Measurements from ENCODE around the gene TXNRD2. TPM values are rescaled to one million over a fixed set of nuclear protein-coding genes. Genes with fewer than 3 reads are reported as not detected.

The TXNRD2 gene
- total RNA-seq, 1 experiment from 2014 or later: 17.2 TPM

DNA sequence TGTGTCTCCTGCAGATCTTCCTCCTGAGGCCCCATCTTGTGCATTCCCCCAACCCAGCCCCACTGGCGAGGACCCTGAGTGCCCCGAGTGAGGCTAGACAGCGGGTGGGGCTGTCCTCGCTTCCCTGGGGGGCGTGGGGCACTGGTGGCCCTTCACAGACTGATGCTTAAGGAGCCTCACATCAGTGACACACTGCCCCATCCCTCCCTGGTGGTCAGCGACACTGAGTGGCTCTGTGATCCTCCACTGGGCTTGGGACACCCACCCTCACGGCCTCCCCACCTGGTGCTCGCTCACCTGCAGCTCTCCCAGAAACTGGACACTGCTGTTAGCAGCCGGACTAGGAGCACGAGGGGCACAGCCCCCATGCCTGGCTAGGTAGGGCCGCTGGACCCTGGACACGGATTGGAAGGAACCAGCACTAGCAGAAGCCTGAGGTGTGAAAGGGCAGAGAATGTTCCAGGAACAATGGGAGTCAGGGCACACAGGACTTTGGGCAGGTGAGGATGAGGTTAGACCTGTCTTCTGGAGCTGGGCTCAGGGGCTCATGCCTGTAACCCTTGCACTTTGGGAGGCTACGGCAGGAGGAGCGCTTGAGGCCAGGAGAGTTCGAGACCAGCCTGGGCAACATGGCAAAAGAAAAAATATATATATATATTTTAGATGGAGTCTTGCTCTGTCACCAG lies 23.2 kb upstream of the TXNRD2 start:
- Histone ChIP-seq H3K9me3 (replicated peaks) (no peaks in the 10 kb centered on the region), H3K4me3 (no peak overlapping the region), H3K4me1 (peaks cover 4% of the 10 kb centered on the region), H3K27ac (no peak overlapping the region), H3K36me3 (peaks cover 18% of the 10 kb centered on the region), H3K27me3 (no peaks in the 10 kb centered on the region)
- DNase-seq: no peak

DNA sequence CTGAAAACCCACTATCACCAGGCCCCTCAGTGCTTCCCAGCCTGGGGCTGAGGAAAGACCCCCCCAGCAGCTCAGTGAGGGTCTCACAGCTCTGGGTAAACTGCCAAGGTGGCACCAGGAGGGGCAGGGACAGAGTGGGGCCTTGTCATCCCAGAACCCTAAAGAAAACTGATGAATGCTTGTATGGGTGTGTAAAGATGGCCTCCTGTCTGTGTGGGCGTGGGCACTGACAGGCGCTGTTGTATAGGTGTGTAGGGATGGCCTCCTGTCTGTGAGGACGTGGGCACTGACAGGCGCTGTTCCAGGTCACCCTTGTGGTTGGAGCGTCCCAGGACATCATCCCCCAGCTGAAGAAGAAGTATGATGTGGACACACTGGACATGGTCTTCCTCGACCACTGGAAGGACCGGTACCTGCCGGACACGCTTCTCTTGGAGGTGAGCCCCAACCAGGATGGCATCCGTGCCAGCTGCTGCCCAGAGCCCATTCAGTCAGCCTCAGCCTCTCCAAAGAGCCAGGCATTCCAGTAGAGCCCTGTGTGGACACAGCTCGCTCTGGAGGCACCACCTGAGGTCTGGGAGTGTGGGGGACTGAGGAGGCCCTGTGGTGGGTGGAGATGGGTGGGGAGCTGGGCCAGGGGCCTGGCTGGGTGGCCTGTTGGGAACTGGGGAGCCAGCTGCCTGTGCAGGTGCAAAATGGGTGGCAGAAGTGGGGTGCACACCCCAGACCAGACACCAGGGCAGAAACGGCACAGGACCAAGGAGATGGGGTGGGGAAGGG lies 22.4 kb upstream of the TXNRD2 start:
- DNase-seq: no peak
- Histone ChIP-seq H3K4me3 (no peak overlapping the region), H3K36me3 (peaks cover 17% of the 10 kb centered on the region), H3K9me3 (replicated peaks) (no peaks in the 10 kb centered on the region), H3K27ac (no peak overlapping the region), H3K4me1 (peaks cover 5% of the 10 kb centered on the region), H3K27me3 (no peaks in the 10 kb centered on the region)

DNA sequence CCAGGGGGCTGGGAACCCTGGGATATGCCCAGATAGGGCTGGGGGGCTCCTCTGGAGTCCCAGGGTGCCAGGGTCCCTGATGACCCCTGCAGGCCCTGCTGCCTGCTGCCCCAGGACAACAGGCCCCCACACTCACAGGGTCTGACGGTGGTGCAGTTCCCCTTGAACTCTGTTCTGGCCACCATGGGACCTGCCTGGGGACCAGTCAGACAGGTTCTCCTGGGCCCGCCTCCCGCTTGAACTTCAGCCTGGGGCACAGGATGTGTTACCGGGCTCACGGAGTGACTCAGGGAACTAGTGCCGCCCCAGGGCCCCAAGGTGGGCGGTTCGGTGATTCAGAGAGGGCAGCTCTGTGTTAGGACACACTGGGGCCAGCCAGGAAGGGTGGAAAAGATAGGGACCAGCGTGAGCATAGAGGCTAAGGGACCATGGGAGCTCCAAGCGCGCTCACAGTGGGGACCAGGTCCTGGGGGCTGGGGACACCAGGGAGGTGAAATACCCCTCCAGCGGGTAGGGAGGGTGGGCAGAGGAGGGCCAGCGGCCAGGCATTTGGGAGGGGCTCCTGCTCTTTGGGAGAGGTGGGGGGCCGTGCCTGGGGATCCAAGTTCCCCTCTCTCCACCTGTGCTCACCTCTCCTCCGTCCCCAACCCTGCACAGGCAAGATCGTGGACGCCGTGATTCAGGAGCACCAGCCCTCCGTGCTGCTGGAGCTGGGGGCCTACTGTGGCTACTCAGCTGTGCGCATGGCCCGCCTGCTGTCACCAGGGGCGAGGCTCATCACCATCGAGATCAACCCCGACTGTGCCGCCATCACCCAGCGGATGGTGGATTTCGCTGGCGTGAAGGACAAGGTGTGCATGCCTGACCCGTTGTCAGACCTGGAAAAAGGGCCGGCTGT lies 21.5 kb upstream of the TXNRD2 start:
- peaks cover 11% of the 10 kb centered on the region for H3K4me1 ChIP-seq
- no peak for DNase-seq

DNA sequence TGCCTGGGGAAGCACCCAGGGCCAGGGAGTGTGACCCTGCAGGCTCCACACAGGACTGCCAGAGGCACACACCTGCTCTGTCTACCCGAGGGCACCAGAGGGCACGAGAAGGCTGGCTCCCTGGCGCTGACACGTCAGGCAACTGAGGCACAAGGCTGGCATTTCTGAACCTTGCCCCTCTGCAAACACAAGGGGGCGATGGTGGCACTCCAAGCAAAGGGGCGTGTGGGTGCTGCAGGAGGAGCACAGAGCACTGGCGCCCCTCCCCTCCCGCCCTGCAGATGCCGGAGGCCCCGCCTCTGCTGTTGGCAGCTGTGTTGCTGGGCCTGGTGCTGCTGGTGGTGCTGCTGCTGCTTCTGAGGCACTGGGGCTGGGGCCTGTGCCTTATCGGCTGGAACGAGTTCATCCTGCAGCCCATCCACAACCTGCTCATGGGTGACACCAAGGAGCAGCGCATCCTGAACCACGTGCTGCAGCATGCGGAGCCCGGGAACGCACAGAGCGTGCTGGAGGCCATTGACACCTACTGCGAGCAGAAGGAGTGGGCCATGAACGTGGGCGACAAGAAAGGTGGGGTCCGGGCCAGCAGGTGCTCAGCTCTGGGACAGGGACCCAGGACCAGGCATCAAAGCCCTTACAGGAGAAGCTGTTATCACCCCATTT lies 20.8 kb upstream of the TXNRD2 start:
- Histone ChIP-seq H3K27ac (no peak overlapping the region), H3K9me3 (replicated peaks) (no peaks in the 10 kb centered on the region), H3K27me3 (no peaks in the 10 kb centered on the region), H3K36me3 (peaks cover 10% of the 10 kb centered on the region; the same call in 1 of the 2 replicates), H3K4me1 (peaks cover 12% of the 10 kb centered on the region), H3K4me3 (no peak overlapping the region)
- peak; percentile 81 to 86 for DNase-seq

More for the DNA sequence above, 21.5 kb upstream of the TXNRD2 start:
- H3K36me3 ChIP-seq: peaks cover 11% of the 10 kb centered on the region; the same call in 1 of the 2 replicates
- no peaks in the 10 kb centered on the region for H3K9me3 ChIP-seq (replicated peaks)
- H3K27me3 ChIP-seq: no peaks in the 10 kb centered on the region
- H3K4me3 ChIP-seq: no peak overlapping the region
- H3K27ac ChIP-seq: no peak overlapping the region

DNA sequence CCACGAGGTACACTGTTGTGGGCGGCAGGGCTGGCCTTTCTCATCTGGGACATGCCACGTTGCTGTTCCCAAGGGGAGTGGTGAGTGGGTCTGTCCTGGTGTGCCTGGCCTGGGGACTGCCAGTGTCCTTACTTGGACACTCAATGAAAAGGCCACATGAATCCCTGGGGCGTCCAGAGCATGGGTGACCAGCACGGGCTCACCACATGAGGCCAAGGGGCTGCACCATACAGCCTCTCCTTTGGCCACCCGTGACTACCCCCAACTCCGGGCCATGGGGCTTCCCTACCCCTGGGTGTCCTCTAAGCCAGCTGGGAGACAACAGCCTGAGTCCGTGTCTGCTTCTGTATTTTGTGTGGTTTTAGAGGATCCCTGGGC lies 20.2 kb upstream of the TXNRD2 start:
- Histone ChIP-seq H3K9me3 (replicated peaks) (no peaks in the 10 kb centered on the region), H3K36me3 (peaks cover 6% of the 10 kb centered on the region; the same call in 1 of the 2 replicates), H3K4me1 (peaks cover 12% of the 10 kb centered on the region), H3K27ac (no peak overlapping the region), H3K27me3 (no peaks in the 10 kb centered on the region), H3K4me3 (no peak overlapping the region)
- DNase-seq: no peak

DNA sequence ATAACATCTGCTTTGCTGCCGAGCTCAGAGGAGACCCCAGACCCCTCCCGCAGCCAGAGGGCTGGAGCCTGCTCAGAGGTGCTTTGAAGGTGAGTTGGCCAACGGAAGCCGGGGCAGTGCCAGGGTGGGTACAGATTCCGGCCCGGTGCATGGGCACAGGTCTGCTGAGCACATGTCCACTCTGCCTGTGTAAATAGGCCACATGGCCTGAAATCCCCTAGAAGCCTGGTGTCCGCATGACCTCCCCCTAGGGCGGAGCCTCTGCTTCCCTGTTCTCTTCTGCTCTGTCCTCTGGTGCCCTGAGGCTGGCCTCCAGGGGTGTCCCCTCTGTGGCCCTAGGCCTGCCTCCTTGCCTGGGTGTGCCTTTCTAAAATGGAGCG lies 19.6 kb upstream of the TXNRD2 start:
- H3K27ac ChIP-seq: no peak overlapping the region
- no peak overlapping the region for H3K4me3 ChIP-seq
- no peak for DNase-seq
- H3K27me3 ChIP-seq: no peaks in the 10 kb centered on the region
- H3K9me3 ChIP-seq (replicated peaks): no peaks in the 10 kb centered on the region
- peaks cover 6% of the 10 kb centered on the region; the same call in 1 of the 2 replicates for H3K36me3 ChIP-seq
- H3K4me1 ChIP-seq: peaks cover 12% of the 10 kb centered on the region

DNA sequence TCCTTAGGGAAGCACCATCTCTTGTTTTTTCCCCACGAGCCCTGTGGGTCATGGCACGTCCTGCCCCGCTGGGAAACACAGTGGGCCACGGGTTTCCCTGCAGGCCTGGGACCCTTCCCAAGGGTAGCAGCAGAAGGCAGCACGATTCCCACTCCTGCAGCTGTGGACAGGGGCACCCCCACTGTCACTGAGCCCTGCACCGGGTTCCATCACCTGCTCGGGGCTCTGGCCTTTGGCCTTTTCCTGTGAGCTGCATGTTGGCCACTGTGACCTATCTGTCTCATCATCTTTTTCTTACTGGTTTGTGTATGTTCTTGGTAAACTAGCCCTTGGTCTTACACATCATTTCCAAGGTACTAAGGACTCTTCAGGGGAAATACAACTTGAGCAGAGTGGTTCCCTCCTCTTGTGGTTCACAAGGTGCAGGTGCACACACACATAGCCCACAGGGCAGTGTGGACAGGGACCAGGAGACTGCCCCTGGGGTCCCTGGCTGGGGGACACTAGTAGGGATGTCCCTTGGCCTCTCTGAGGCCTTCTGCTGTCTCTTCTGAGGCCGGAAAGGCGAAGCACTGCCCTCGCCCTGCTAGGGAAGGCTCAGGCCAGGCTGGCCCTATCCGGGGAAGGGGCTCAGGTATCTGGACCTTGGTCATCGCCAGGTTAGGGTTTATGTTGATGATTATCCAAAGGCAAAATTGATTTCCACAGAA lies 19.0 kb upstream of the TXNRD2 start:
- no peaks in the 10 kb centered on the region for H3K27me3 ChIP-seq
- H3K4me1 ChIP-seq: peaks cover 8% of the 10 kb centered on the region; the same call in 1 of the 2 replicates
- H3K4me3 ChIP-seq: no peak overlapping the region
- no peaks in the 10 kb centered on the region for H3K9me3 ChIP-seq (replicated peaks)
- no peak overlapping the region for H3K27ac ChIP-seq
- H3K36me3 ChIP-seq: peaks cover 6% of the 10 kb centered on the region; the same call in 1 of the 2 replicates
- no peak for DNase-seq

DNA sequence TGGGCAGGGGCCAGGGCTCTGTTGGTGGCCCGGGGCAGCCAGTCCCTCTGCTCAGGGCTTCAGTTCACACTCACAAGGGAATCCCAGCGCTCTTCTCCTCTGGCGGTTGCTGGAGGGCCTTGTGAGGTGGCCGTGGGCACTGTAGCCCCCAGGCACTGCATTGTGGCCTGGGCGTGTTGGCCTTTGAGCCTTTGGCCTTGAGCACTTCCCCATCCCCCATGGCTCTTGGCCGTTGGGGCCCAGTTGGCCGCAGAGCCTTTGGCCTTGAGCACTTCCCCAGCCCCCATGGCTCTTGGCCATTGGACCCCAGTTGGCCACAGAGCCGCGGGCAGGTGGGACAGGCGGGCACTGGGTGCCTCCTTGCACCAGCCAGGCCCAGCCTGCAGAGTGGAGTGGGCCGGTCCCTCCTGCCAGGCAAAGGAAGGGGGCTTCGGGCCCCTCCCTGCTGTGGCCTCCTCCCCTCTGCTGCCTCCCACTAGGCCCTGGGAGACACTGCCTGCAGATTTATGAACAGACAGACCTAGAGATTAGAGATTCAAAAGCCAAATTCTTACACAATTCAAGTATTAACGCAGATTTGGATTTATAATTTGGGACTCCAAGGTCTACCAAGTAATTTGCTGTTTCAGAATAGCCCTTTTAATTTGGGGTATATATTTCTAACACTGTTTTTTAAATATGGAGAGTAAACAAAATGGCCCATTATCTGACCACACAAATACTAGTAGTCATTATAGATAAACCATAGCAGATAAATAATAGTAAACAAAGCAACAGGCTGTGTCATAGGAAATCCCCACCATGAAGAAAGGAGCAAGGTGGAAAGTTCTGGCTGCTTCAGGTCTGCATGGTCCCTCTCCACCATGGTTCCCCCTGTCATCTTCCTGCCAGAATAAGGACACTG lies 18.2 kb upstream of the TXNRD2 start:
- DNase-seq: no peak
- H3K27me3 ChIP-seq: no peaks in the 10 kb centered on the region
- H3K9me3 ChIP-seq (replicated peaks): no peaks in the 10 kb centered on the region
- no peak overlapping the region for H3K27ac ChIP-seq
- peaks cover 6% of the 10 kb centered on the region; the same call in 1 of the 2 replicates for H3K36me3 ChIP-seq
- peaks cover 8% of the 10 kb centered on the region; the same call in 1 of the 2 replicates for H3K4me1 ChIP-seq
- no peak overlapping the region for H3K4me3 ChIP-seq

DNA sequence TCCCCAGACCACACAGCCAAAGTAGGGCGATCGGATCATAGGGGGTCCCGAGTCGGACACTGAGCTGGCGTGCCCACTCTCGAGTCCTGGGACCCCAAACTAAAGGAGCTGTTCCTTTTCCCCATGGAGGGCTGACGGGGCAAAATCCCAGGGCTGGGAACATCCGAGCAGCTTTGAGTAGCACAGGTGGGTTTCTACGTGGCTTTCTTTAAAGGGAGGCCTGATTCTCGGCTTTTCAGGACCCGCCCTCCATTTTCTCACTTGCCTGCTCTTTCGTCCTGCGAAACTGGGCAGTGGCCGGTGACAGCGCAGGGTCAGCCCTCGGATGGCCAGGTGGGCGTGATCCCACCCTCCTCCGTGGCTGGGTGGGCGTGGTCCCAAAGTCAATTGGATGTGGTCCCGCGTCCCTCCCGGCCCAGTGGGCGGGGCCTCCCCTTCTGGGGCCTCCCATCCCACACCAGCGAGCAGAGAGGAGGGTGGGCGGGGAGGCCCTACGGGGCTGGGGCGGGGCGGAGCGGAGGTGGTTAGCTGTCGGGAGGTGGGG lies 17.5 kb upstream of the TXNRD2 start:
- peak overlapping the region; percentile 17; the same call in 1 of the 2 replicates for H3K4me3 ChIP-seq
- peak overlapping the region; percentile 26; the same call in 1 of the 2 replicates for H3K27ac ChIP-seq
- no peaks in the 10 kb centered on the region for H3K27me3 ChIP-seq
- peaks cover 6% of the 10 kb centered on the region; the same call in 1 of the 2 replicates for H3K36me3 ChIP-seq
- DNase-seq: peak; percentile 85 to 86
- H3K9me3 ChIP-seq (replicated peaks): no peaks in the 10 kb centered on the region
- peaks cover 8% of the 10 kb centered on the region; the same call in 1 of the 2 replicates for H3K4me1 ChIP-seq

DNA sequence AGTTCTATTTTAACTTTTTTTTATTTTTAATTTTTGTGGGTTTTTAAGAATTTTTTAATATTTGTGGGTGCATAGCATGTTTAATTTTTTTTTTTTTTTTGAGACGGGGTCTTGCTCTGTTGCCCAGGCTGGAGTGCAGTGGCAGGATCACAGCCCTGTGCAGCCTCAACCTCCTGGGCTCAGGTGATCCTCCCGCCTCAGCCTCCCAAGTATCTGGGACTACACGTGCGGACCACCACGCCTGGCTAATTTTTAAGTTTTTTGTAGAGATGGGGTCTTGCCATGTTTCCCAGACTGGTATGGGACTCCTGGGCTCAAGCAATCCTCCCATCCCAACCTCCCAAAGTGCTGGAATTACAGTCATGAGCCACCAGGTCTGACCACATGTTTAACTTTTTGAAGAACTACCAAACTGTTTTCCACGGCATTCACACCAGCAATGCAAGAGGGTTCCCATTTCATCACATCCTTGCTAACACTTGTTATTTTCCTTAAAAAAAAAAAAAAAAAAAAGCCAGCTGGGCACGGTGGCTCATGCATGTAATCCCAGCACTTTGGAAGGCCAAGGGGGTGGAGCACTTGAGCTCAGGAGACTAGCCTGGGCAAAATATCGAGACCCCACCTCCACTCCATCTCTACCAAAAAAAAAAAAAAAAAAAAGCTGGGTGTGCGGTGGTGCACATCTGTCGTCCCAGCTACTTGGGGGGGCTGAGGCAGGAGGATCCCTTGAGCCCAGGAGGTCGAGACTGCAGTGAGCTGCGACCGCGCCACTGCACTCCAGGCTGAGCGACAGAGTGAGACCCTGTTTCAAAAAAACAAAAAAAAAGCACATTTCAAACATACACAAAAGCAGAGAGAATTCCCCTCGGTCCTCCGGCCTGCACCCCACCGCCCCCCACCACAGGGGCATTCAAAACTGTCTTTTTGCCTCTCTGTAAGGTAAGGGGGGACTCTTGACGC lies 16.7 kb upstream of the TXNRD2 start:
- Histone ChIP-seq H3K4me3 (no peak overlapping the region), H3K27ac (peak overlapping the region; percentile 26; the same call in 1 of the 2 replicates), H3K27me3 (no peaks in the 10 kb centered on the region), H3K36me3 (no peaks in the 10 kb centered on the region), H3K9me3 (replicated peaks) (no peaks in the 10 kb centered on the region), H3K4me1 (peaks cover 13% of the 10 kb centered on the region; the same call in 1 of the 2 replicates)
- DNase-seq: peak; percentile 66 to 72

DNA sequence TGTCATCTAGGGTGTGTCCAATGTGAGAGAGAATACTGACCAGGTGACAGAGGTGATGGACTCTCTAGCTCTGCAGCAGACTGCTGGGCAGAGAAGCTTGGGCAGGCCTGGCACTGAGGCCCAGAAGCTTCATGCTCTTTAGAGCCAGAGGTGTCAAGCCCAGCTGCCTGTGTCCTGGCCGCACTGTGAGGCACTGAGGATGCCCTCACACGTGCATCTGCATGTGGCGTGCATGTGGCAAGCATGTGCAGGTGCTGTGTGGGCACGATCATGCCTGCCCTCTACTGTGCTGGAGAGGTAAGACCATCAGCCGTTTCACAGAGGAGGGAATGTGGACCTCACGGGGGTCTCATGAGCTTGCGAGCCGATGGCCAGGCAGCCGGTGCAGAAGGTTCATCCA lies 15.8 kb upstream of the TXNRD2 start:
- H3K36me3 ChIP-seq: no peaks in the 10 kb centered on the region
- DNase-seq: no peak
- H3K4me1 ChIP-seq: peaks cover 22% of the 10 kb centered on the region
- H3K9me3 ChIP-seq (replicated peaks): no peaks in the 10 kb centered on the region
- H3K27me3 ChIP-seq: no peaks in the 10 kb centered on the region
- no peak overlapping the region for H3K27ac ChIP-seq
- H3K4me3 ChIP-seq: no peak overlapping the region

All from SJCRH30 (cell line).